HCT116 (cell line): ENCODE data around the gene PRKCQ. TPM values are rescaled to one million over a fixed set of nuclear protein-coding genes. Genes with fewer than 3 reads are reported as not detected.

ENCODE experiments used
- ATAC-seq: fragments of 200-7000 bp; cut with Tn5 transposase; 2 replicates; pipeline ENCODE4 v1.9.1; 2020; ENCODE audit warnings: mild to moderate bottlenecking, moderate library complexity
- BruUV-seq: library from RNA; stranded (reverse); fragments of 400-500 nt; replicated peaks from 2 replicates; lab custom pipeline; 2021; lab: Mats Ljungman, UMichigan
- CTCF ChIA-PET: fragments of 300-600 bp; sonication (Branson Sonifier 250); formaldehyde crosslinking; loops from one replicate; lab custom pipeline; 2021; ENCODE audit warnings: antibody characterized with exemption; lab: Charles Lee
- POLR2A ChIA-PET: fragments of 300-600, 350-600 bp; sonication (Branson Sonifier 250); formaldehyde crosslinking; loops from one replicate; lab custom pipeline; 2021; ENCODE audit warnings: antibody characterized with exemption; lab: Charles Lee
- RAD21 ChIA-PET, 2 experiments: fragments of 300-600 bp; sonication (Branson Sonifier 250); formaldehyde crosslinking; loops; one replicate each; lab custom pipeline; 2023; ENCODE audit warnings: low total read pairs in 2 of 2; ENCODE audit not compliant: uncharacterized antibody in 2 of 2, unreplicated experiment in 2 of 2, low non-redundant PET in 1 of 2; lab: Charles Lee
- DNase-seq: peaks from one replicate; pipeline ENCODE4 v3.0.0-alpha.2; 2010; ENCODE audit warnings: low read depth, low spot score
- H2AFZ ChIP-seq: fragments of 200-600 bp; shearing (Covaris generic), sonication (generic); 2 replicates; pipeline ENCODE4 v1.6.1; 2017; ENCODE audit warnings: low read depth, mixed run types, mixed read lengths, antibody characterized with exemption, low read length; ENCODE audit not compliant: poor library complexity, severe bottlenecking
- H3K27ac ChIP-seq: 2 replicates; pipeline ENCODE4 v1.5.1; 2012; ENCODE audit warnings: low read depth, low read length
- H3K27me3 ChIP-seq: fragments of 200-600 bp; sonication (generic); 2 replicates; pipeline ENCODE4 v1.6.1; 2016; ENCODE audit warnings: mixed run types, low read length, mixed read lengths; ENCODE audit not compliant: insufficient read depth
- H3K36me3 ChIP-seq, 2 experiments: fragments of 200-500 bp in 1 of 2; fragments of 200-600 bp in 1 of 2; sonication (Bioruptor generic) in 1 of 2; sonication (generic) in 1 of 2; 2 replicates each; pipeline versions ENCODE4 v1.5.1 to v1.6.1; 2014 to 2016; ENCODE audit warnings: low read length in 2 of 2, inconsistent platforms in 1 of 2, mixed read lengths in 1 of 2, mixed run types in 1 of 2; ENCODE audit not compliant: insufficient read depth in 2 of 2, control insufficient read depth in 1 of 2
- H3K4me1 ChIP-seq, 2 experiments: fragments of 200-600 bp in 1 of 2; sonication (generic) in 1 of 2; 2 replicates each; pipeline versions ENCODE4 v1.5.1 to v1.6.1; 2012 to 2017; ENCODE audit warnings: low read length in 2 of 2, inconsistent platforms in 1 of 2, mild to moderate bottlenecking in 1 of 2, mixed read lengths in 1 of 2, mixed run types in 1 of 2, moderate library complexity in 1 of 2; ENCODE audit not compliant: insufficient read depth in 2 of 2, control insufficient read depth in 1 of 2
- H3K4me2 ChIP-seq: fragments of 200-600 bp; sonication (generic); 2 replicates; pipeline ENCODE4 v1.6.1; 2017; ENCODE audit warnings: mixed run types, low read length, mixed read lengths
- H3K4me3 ChIP-seq, 2 experiments: fragments of 200-600 bp in 1 of 2; sonication (generic) in 1 of 2; replicated peaks in 1 of 2; 2 replicates each; pipeline ENCODE4 v1.5.1; 2011 to 2016; ENCODE audit warnings: low read length in 2 of 2, control low read depth in 1 of 2, low read depth in 1 of 2, mild to moderate bottlenecking in 1 of 2, mixed read lengths in 1 of 2, mixed run types in 1 of 2
- H3K79me2 ChIP-seq: fragments of 200-600 bp; sonication (generic); 2 replicates; pipeline ENCODE4 v1.6.1; 2017; ENCODE audit warnings: mild to moderate bottlenecking, mixed run types, low read length, moderate library complexity, mixed read lengths; ENCODE audit not compliant: insufficient read depth
- H3K9ac ChIP-seq: fragments of 200-600 bp; sonication (generic); 2 replicates; pipeline ENCODE4 v1.6.1; 2016; ENCODE audit warnings: low read length, mixed read lengths
- H3K9me2 ChIP-seq: fragments of 200-600 bp; sonication (generic), shearing (Covaris generic); 2 replicates; pipeline ENCODE4 v1.6.1; 2017; ENCODE audit warnings: mixed run types, mild to moderate bottlenecking, moderate library complexity; ENCODE audit not compliant: insufficient read depth
- H3K9me3 ChIP-seq, 2 experiments: fragments of 200-500 bp in 1 of 2; fragments of 200-600 bp in 1 of 2; sonication (Bioruptor generic) in 1 of 2; sonication (generic) in 1 of 2; 2 replicates each; pipeline ENCODE4 v1.6.1; 2014 to 2017; ENCODE audit warnings: low read length in 2 of 2, mixed read lengths in 2 of 2, inconsistent platforms in 1 of 2, low read depth in 1 of 2, mild to moderate bottlenecking in 1 of 2, mixed run types in 1 of 2, moderate library complexity in 1 of 2; ENCODE audit not compliant: control insufficient read depth in 1 of 2, insufficient read depth in 1 of 2
- H4K20me1 ChIP-seq: fragments of 200-600 bp; sonication (generic), shearing (Covaris generic); 2 replicates; pipeline ENCODE4 v1.6.1; 2017; ENCODE audit warnings: mixed run types, mild to moderate bottlenecking, moderate library complexity; ENCODE audit not compliant: insufficient read depth
- ATF3 ChIP-seq: IDR thresholded peaks from 2 replicates; pipeline ENCODE4 v1.6.1; 2012
- CEBPB ChIP-seq: IDR thresholded peaks from 2 replicates; pipeline ENCODE4 v1.6.1; 2012; ENCODE audit warnings: low read depth
- ELF1 ChIP-seq: IDR thresholded peaks from 2 replicates; pipeline ENCODE4 v1.6.1; 2012; ENCODE audit warnings: low read depth, borderline replicate concordance
- EZH2 ChIP-seq: fragments of 200-600 bp; sonication (generic); IDR thresholded peaks from 2 replicates; pipeline ENCODE4 v1.6.1; 2017; ENCODE audit warnings: antibody characterized with exemption, mixed run types
- JUND ChIP-seq: IDR thresholded peaks from 2 replicates; pipeline ENCODE4 v1.6.1; 2012
- POLR2A ChIP-seq: IDR thresholded peaks from 2 replicates; pipeline ENCODE4 v1.7.0; 2011; ENCODE audit warnings: borderline replicate concordance; ENCODE audit not compliant: insufficient read depth, insufficient read length; ENCODE audit errors: extremely low read depth
- POLR2AphosphoS5 ChIP-seq: IDR thresholded peaks from 2 replicates; pipeline ENCODE4 v1.6.1; 2011; ENCODE audit warnings: mild to moderate bottlenecking, low read depth, low read length, moderate library complexity
- RAD21 ChIP-seq: IDR thresholded peaks from 2 replicates; pipeline ENCODE4 v1.6.1; 2012; ENCODE audit warnings: low read depth, mild to moderate bottlenecking
- SIN3A ChIP-seq: IDR thresholded peaks from 2 replicates; pipeline ENCODE4 v1.6.1; 2012; ENCODE audit warnings: low read depth
- TCF7L2 ChIP-seq: IDR thresholded peaks from 2 replicates; pipeline ENCODE4 v1.7.0; 2011; ENCODE audit warnings: borderline replicate concordance, inconsistent platforms; ENCODE audit not compliant: insufficient read depth, insufficient read length; ENCODE audit errors: extremely low read depth
- ZFX ChIP-seq: fragments of 450-650 bp; IDR thresholded peaks from 2 replicates; pipeline ENCODE4 v1.6.1; 2017
- intact Hi-C: fragments of 100-400 bp; cut with micrococcal nuclease; formaldehyde crosslinking; loops from 2 replicates; pipeline ENCODE4 v1.10.0; 2022
- total RNA-seq: library from RNA; stranded (reverse); gene quantifications from one replicate; pipeline ENCODE4 v1.2.1, GENCODE V29; 2021; ENCODE audit not compliant: unreplicated experiment
- TF ChIP-seq, protein P1 (sequence below): IDR thresholded peaks from 2 replicates; pipeline ENCODE4 v1.6.1; 2012; ENCODE audit warnings: low read depth
- TF ChIP-seq, protein P2 (sequence below), 3 experiments: fragments of 200-600 bp in 1 of 3; sonication (generic) in 1 of 3; IDR thresholded peaks in 2 of 3; conservative IDR thresholded peaks in 1 of 3; 2 replicates each; pipeline ENCODE4 v1.5.1; 2012 to 2017; ENCODE audit warnings: low read depth in 2 of 3, low read length in 2 of 3, antibody characterized with exemption in 1 of 3, borderline replicate concordance in 1 of 3, control low read depth in 1 of 3, mild to moderate bottlenecking in 1 of 3, mixed read lengths in 1 of 3, mixed run types in 1 of 3, moderate library complexity in 1 of 3; ENCODE audit not compliant: insufficient read depth in 1 of 3
- TF ChIP-seq, protein P3 (sequence below): IDR thresholded peaks from 2 replicates; pipeline ENCODE4 v1.6.1; 2012

The PRKCQ gene
- total RNA-seq, 1 experiment from 2014 or later, result 0.54 TPM

- no peak overlapping the region for H3K27ac ChIP-seq
- CTCF ChIA-PET, result no interaction called here
- no peaks in the 10 kb centered on the region for H3K9me2 ChIP-seq
- peaks cover 53% of the 10 kb centered on the region for H3K27me3 ChIP-seq
- RAD21 ChIA-PET, result no interaction called here
- POLR2A ChIA-PET, result no interaction called here
- H3K9me3 ChIP-seq, result no peaks in the 10 kb centered on the region
- no peaks in the 10 kb centered on the region for H3K79me2 ChIP-seq
- H3K9ac ChIP-seq, result no peak overlapping the region
- ATAC-seq, result no peak
- intact Hi-C loops, result no loop called here
- no peaks in the 10 kb centered on the region for H4K20me1 ChIP-seq
- DNase-seq, result no peak
- BruUV-seq, result no TSS peak
- H3K36me3 ChIP-seq, result no peaks in the 10 kb centered on the region
- no peak overlapping the region for H3K4me2 ChIP-seq
- no peaks in the 10 kb centered on the region for H3K4me1 ChIP-seq
- TF ChIP-seq ELF1, result no peak
- TF ChIP-seq POLR2AphosphoS5, result no peak
- no peak for TF ChIP-seq ZFX
- TF ChIP-seq, protein P1, sequence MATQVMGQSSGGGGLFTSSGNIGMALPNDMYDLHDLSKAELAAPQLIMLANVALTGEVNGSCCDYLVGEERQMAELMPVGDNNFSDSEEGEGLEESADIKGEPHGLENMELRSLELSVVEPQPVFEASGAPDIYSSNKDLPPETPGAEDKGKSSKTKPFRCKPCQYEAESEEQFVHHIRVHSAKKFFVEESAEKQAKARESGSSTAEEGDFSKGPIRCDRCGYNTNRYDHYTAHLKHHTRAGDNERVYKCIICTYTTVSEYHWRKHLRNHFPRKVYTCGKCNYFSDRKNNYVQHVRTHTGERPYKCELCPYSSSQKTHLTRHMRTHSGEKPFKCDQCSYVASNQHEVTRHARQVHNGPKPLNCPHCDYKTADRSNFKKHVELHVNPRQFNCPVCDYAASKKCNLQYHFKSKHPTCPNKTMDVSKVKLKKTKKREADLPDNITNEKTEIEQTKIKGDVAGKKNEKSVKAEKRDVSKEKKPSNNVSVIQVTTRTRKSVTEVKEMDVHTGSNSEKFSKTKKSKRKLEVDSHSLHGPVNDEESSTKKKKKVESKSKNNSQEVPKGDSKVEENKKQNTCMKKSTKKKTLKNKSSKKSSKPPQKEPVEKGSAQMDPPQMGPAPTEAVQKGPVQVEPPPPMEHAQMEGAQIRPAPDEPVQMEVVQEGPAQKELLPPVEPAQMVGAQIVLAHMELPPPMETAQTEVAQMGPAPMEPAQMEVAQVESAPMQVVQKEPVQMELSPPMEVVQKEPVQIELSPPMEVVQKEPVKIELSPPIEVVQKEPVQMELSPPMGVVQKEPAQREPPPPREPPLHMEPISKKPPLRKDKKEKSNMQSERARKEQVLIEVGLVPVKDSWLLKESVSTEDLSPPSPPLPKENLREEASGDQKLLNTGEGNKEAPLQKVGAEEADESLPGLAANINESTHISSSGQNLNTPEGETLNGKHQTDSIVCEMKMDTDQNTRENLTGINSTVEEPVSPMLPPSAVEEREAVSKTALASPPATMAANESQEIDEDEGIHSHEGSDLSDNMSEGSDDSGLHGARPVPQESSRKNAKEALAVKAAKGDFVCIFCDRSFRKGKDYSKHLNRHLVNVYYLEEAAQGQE, result no peak
- TF ChIP-seq RAD21, result no peak
- TF ChIP-seq EZH2, result no peak
- TF ChIP-seq CEBPB, result no peak
- TF ChIP-seq ATF3, result no peak
- no peak for TF ChIP-seq TCF7L2
- TF ChIP-seq SIN3A, result no peak
- TF ChIP-seq, protein P2, sequence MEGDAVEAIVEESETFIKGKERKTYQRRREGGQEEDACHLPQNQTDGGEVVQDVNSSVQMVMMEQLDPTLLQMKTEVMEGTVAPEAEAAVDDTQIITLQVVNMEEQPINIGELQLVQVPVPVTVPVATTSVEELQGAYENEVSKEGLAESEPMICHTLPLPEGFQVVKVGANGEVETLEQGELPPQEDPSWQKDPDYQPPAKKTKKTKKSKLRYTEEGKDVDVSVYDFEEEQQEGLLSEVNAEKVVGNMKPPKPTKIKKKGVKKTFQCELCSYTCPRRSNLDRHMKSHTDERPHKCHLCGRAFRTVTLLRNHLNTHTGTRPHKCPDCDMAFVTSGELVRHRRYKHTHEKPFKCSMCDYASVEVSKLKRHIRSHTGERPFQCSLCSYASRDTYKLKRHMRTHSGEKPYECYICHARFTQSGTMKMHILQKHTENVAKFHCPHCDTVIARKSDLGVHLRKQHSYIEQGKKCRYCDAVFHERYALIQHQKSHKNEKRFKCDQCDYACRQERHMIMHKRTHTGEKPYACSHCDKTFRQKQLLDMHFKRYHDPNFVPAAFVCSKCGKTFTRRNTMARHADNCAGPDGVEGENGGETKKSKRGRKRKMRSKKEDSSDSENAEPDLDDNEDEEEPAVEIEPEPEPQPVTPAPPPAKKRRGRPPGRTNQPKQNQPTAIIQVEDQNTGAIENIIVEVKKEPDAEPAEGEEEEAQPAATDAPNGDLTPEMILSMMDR (IDR thresholded peaks at IDR 0.05 in 2 of 3, conservative IDR thresholded peaks at IDR 0.05 in 1 of 3; ENCODE audit: borderline replicate concordance in 1 of 3, insufficient read depth in 1 of 3, low read depth in 2 of 3, low read length in 2 of 3), result no peak
- TF ChIP-seq, protein P3, sequence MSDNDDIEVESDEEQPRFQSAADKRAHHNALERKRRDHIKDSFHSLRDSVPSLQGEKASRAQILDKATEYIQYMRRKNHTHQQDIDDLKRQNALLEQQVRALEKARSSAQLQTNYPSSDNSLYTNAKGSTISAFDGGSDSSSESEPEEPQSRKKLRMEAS, result no peak
- TF ChIP-seq POLR2A, result no peak
- no peak for TF ChIP-seq JUND
- H2AFZ ChIP-seq, result no peak overlapping the region
- H3K4me3 ChIP-seq, result no peak overlapping the region
Observed at GRCh38 chr10:6589287-6590094, 9.4 kb upstream of the PRKCQ start.
